CD14-positive monocyte (primary cell): ENCODE measurements around the gene MTHFR. TPM values are rescaled to one million over a fixed set of nuclear protein-coding genes. Genes with fewer than 3 reads are reported as not detected.
A peak's percentile ranks its signal among the peaks of the same experiment; 100 is the strongest.

Experiments used
- DNase-seq, 3 donors: peaks; one replicate each; pipeline ENCODE4 v3.0.0-alpha.2; 2011 to 2022
- H2AFZ ChIP-seq: 2 replicates; pipeline ENCODE4 v1.6.0; 2012; ENCODE audit warnings: mild to moderate bottlenecking, low read depth, low read length, inconsistent platforms; ENCODE audit not compliant: insufficient read depth, poor library complexity, severe bottlenecking
- H3K27ac ChIP-seq, 2 donors: 1 replicate in 1 of 2; 2 replicates in 1 of 2; pipeline ENCODE4 v1.5.1; 2012 to 2013; ENCODE audit warnings: low read length in 2 of 2, control low read depth in 1 of 2, inconsistent platforms in 1 of 2, low read depth in 1 of 2, mild to moderate bottlenecking in 1 of 2
- H3K27me3 ChIP-seq, 2 donors: one replicate each; pipeline versions ENCODE4 v1.6.0 to v1.6.1; 2011 to 2013; ENCODE audit warnings: low read length in 2 of 2; ENCODE audit not compliant: control insufficient read depth in 2 of 2, insufficient read depth in 2 of 2
- H3K36me3 ChIP-seq, 2 donors: replicated peaks in 1 of 2; 1 replicate in 1 of 2; 2 replicates in 1 of 2; pipeline versions ENCODE4 v1.5.1 to v1.6.1; 2012 to 2013; ENCODE audit warnings: low read length in 2 of 2, control low read depth in 1 of 2, inconsistent platforms in 1 of 2, mild to moderate bottlenecking in 1 of 2; ENCODE audit not compliant: insufficient read depth in 2 of 2, control insufficient read depth in 1 of 2
- H3K4me1 ChIP-seq, 2 donors: 1 replicate in 1 of 2; 2 replicates in 1 of 2; pipeline versions ENCODE4 v1.5.1 to v1.6.1; 2012 to 2013; ENCODE audit warnings: low read length in 2 of 2, control low read depth in 1 of 2, inconsistent platforms in 1 of 2, mild to moderate bottlenecking in 1 of 2, moderate library complexity in 1 of 2; ENCODE audit not compliant: insufficient read depth in 2 of 2, control insufficient read depth in 1 of 2
- H3K4me2 ChIP-seq: replicated peaks from 2 replicates; pipeline ENCODE3; 2012; ENCODE audit warnings: low read length, moderate library complexity, mild to moderate bottlenecking; ENCODE audit not compliant: poor library complexity, severe bottlenecking; ENCODE audit errors: extremely low read depth
- H3K4me3 ChIP-seq, 3 experiments: fragments of 200-600 bp in 1 of 3; sonication (generic) in 1 of 3; replicated peaks in 1 of 3; 1 replicate in 2 of 3; 2 replicates in 1 of 3; pipeline ENCODE4 v1.5.1; 2011 to 2013; ENCODE audit warnings: low read length in 3 of 3, mild to moderate bottlenecking in 3 of 3, control low read depth in 2 of 3, low read depth in 2 of 3, inconsistent platforms in 1 of 3, moderate library complexity in 1 of 3
- H3K79me2 ChIP-seq: 2 replicates; pipeline ENCODE4 v1.6.0; 2012; ENCODE audit warnings: mild to moderate bottlenecking, control low read depth, inconsistent platforms, low read length, moderate library complexity; ENCODE audit not compliant: insufficient read depth
- H3K9ac ChIP-seq: 2 replicates; pipeline ENCODE4 v1.6.0; 2017; ENCODE audit warnings: low read length, mild to moderate bottlenecking; ENCODE audit not compliant: insufficient read depth, poor library complexity, severe bottlenecking
- H3K9me3 ChIP-seq, 2 donors: replicated peaks in 1 of 2; 1 replicate in 1 of 2; 2 replicates in 1 of 2; pipeline versions ENCODE4 v1.5.1 to v1.6.1; 2012 to 2013; ENCODE audit warnings: low read length in 2 of 2, control low read depth in 1 of 2; ENCODE audit not compliant: control insufficient read depth in 1 of 2, insufficient read depth in 1 of 2
- H4K20me1 ChIP-seq: 2 replicates; pipeline ENCODE4 v1.6.0; 2012; ENCODE audit warnings: mild to moderate bottlenecking, low read length, control low read depth, moderate library complexity; ENCODE audit not compliant: insufficient read depth
- H3K27ac Mint-ChIP-seq, 7 donors: one replicate each; pipeline ENCODE4 v1.8.0; 2020; ENCODE audit warnings: mild to moderate bottlenecking in 7 of 7, mixed read lengths in 7 of 7, moderate library complexity in 6 of 7, inconsistent platforms in 2 of 7
- H3K27me3 Mint-ChIP-seq, 3 donors: one replicate each; pipeline ENCODE4 v1.8.0; 2021 to 2022; ENCODE audit warnings: low read depth in 3 of 3, mild to moderate bottlenecking in 3 of 3, mixed read lengths in 3 of 3, moderate library complexity in 3 of 3, inconsistent platforms in 1 of 3
- H3K36me3 Mint-ChIP-seq, 2 donors: one replicate each; pipeline ENCODE4 v1.8.0; 2020; ENCODE audit warnings: mixed read lengths in 2 of 2, inconsistent platforms in 1 of 2, mild to moderate bottlenecking in 1 of 2
- H3K4me1 Mint-ChIP-seq: one replicate; pipeline ENCODE4 v1.8.0; 2020; ENCODE audit warnings: mild to moderate bottlenecking, mixed read lengths
- H3K4me3 Mint-ChIP-seq, 2 donors: one replicate each; pipeline ENCODE4 v1.8.0; 2020; ENCODE audit warnings: mild to moderate bottlenecking in 2 of 2, mixed read lengths in 2 of 2, moderate library complexity in 1 of 2
- H3K9me3 Mint-ChIP-seq, 7 donors: one replicate each; pipeline ENCODE4 v1.8.0; 2020 to 2022; ENCODE audit warnings: mixed read lengths in 7 of 7, mild to moderate bottlenecking in 6 of 7, moderate library complexity in 6 of 7, inconsistent platforms in 2 of 7
- CTCF ChIP-seq: fragments of 200-600 bp; IDR thresholded peaks from one replicate; pipeline ENCODE4 v1.8.0; 2022; ENCODE audit warnings: antibody characterized with exemption, mild to moderate bottlenecking
- WGBS: methylation state at CpG from one replicate; pipeline ENCODE4 v1.1.5; 2013; ENCODE audit warnings: missing lambda C conversion rate; ENCODE audit not compliant: insufficient coverage; 5-methylcytosine and 5-hydroxymethylcytosine counted together
- intact Hi-C, 2 donors: fragments of 100-400 bp; cut with micrococcal nuclease; formaldehyde crosslinking; loops; one replicate each; pipeline versions ENCODE4 v1.15.0 to v1.15.1; 2023
- polyA plus RNA-seq, 3 donors: library from polyadenylated mRNA; depleted of rRNA in 1 of 3; unstranded in 2 of 3; stranded (reverse) in 1 of 3; fragments of 300-500 nt in 2 of 3; fragments of >200 nt in 1 of 3; fragmentation: Illumina TruSeq in 2 of 3; gene quantifications; 1 replicate in 2 of 3; 2 replicates in 1 of 3; pipeline ENCODE4 v1.2.3, GENCODE V29; 2012 to 2021

MTHFR gene
- polyA plus RNA-seq, 3 donors, result 4.5 to 41.9 (median 8.5) TPM

- H3K27ac Mint-ChIP-seq, result peak overlapping the region in 2 of 7 donors; percentile 4 to 68
- intact Hi-C loops, result loop anchor here (1.0 to 2.0 kb wide), 2 partner anchors 55 to 56 kb away; no protein-coding TSS in a partner anchor
- no peaks in the 10 kb centered on the region for H3K79me2 ChIP-seq
- H4K20me1 ChIP-seq, result peaks cover 20% of the 10 kb centered on the region
- H2AFZ ChIP-seq, result no peak overlapping the region
- H3K4me1 ChIP-seq, result peaks cover 19 to 22% of the 10 kb centered on the region in 2 donors
- H3K9ac ChIP-seq, result no peak overlapping the region
- no peak overlapping the region for H3K4me3 ChIP-seq
- H3K4me2 ChIP-seq, result no peak overlapping the region
- WGBS, result 96% methylated on average over 6 of the region's 11 CpGs
- DNase-seq, result no peak
- no peaks in the 10 kb centered on the region for H3K9me3 Mint-ChIP-seq
- H3K27me3 ChIP-seq, result no peaks in the 10 kb centered on the region
- no peak for TF ChIP-seq CTCF
- no peaks in the 10 kb centered on the region for H3K27me3 Mint-ChIP-seq
- H3K36me3 Mint-ChIP-seq, result peaks cover 91 to 96% of the 10 kb centered on the region in 2 donors
- H3K36me3 ChIP-seq, result peaks cover 88 to 90% of the 10 kb centered on the region in 2 donors
- no peaks in the 10 kb centered on the region for H3K9me3 ChIP-seq
- no peak overlapping the region for H3K4me3 Mint-ChIP-seq
- H3K27ac ChIP-seq, result no peak overlapping the region
- peaks cover 24% of the 10 kb centered on the region for H3K4me1 Mint-ChIP-seq
These were observed 32.1 kb upstream of the MTHFR start for GRCh38 chr1:11837767-11838348.

GRCh38 chr1:11836955-11837766 lies 31.4 kb upstream of the MTHFR start:
- Histone ChIP-seq H4K20me1 (peaks cover 18% of the 10 kb centered on the region), H3K36me3 (peaks cover 95 to 97% of the 10 kb centered on the region in 2 donors), H2AFZ (no peak overlapping the region), H3K4me3 (no peak overlapping the region), H3K79me2 (no peaks in the 10 kb centered on the region), H3K9me3 (no peaks in the 10 kb centered on the region), H3K27me3 (no peaks in the 10 kb centered on the region), H3K4me2 (no peak overlapping the region), H3K9ac (no peak overlapping the region), H3K27ac (no peak overlapping the region), H3K4me1 (peaks cover 12 to 15% of the 10 kb centered on the region in 2 donors)
- no peak overlapping the region for H3K4me3 Mint-ChIP-seq
- H3K4me1 Mint-ChIP-seq, result peaks cover 17% of the 10 kb centered on the region
- no peak for DNase-seq
- TF ChIP-seq CTCF, result no peak
- peak overlapping the region in 3 of 7 donors; percentile 6 to 77 (median 68) for H3K27ac Mint-ChIP-seq
- 94% methylated on average over 31 of the region's 36 CpGs for WGBS
- H3K9me3 Mint-ChIP-seq, result no peaks in the 10 kb centered on the region
- H3K27me3 Mint-ChIP-seq, result no peaks in the 10 kb centered on the region
- peaks cover 94 to 100% of the 10 kb centered on the region in 2 donors for H3K36me3 Mint-ChIP-seq
- intact Hi-C loops, result no loop called here
